GM10248 (cell line): ENCODE measurements around the gene AGL.

Experiments used
- CTCF ChIA-PET: fragments of 300-600 bp; sonication (Branson Sonifier 250); formaldehyde crosslinking; extraction: SDS; loops from one replicate; lab custom pipeline; 2021; ENCODE audit warnings: antibody characterized with exemption; lab: Yijun Ruan, JAX
- POLR2A ChIA-PET: fragments of 350-650 bp; sonication (Branson Sonifier 250); formaldehyde crosslinking; extraction: SDS; loops from one replicate; lab custom pipeline; 2020; ENCODE audit warnings: antibody characterized with exemption; lab: Yijun Ruan, JAX
- DNase-seq: peaks from one replicate; pipeline ENCODE4 v3.0.0; 2012; ENCODE audit errors: extremely low spot score
- TF ChIP-seq, protein P1 (sequence below): IDR thresholded peaks from 2 replicates; pipeline ENCODE4 v1.5.1; 2012; ENCODE audit warnings: mild to moderate bottlenecking, low read depth; ENCODE audit errors: extremely low read depth, missing control alignments, control extremely low read depth

Gene AGL

DNA sequence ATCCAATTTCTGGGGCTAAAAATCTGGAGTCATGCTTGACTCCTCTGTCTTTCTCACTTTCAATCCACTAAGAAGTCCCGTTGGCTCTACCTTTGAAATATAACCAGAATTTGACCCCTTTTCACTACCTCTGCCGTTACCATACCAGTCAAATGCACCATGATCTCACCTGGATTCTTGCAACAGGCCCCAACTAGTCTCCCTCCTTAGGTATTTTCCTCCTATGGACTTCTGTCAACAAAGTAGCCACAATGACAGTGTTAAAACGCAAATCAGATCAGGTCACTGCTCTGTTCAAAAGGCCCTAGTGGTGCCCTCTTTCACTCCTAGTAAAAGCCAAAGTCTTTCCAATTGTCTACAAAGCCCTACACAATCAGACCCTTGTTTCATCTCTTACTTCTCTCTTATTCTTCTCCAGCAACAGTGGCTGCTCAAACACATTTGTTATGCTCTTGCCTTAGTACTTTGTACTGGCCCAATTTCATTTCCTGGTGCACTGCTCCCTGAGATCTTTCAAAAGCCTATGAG is 35.7 kb upstream of the AGL start:
- TF ChIP-seq, protein P1, sequence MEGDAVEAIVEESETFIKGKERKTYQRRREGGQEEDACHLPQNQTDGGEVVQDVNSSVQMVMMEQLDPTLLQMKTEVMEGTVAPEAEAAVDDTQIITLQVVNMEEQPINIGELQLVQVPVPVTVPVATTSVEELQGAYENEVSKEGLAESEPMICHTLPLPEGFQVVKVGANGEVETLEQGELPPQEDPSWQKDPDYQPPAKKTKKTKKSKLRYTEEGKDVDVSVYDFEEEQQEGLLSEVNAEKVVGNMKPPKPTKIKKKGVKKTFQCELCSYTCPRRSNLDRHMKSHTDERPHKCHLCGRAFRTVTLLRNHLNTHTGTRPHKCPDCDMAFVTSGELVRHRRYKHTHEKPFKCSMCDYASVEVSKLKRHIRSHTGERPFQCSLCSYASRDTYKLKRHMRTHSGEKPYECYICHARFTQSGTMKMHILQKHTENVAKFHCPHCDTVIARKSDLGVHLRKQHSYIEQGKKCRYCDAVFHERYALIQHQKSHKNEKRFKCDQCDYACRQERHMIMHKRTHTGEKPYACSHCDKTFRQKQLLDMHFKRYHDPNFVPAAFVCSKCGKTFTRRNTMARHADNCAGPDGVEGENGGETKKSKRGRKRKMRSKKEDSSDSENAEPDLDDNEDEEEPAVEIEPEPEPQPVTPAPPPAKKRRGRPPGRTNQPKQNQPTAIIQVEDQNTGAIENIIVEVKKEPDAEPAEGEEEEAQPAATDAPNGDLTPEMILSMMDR: no peak
- POLR2A ChIA-PET: no interaction called here
- CTCF ChIA-PET: no interaction called here
- DNase-seq: no peak

DNA sequence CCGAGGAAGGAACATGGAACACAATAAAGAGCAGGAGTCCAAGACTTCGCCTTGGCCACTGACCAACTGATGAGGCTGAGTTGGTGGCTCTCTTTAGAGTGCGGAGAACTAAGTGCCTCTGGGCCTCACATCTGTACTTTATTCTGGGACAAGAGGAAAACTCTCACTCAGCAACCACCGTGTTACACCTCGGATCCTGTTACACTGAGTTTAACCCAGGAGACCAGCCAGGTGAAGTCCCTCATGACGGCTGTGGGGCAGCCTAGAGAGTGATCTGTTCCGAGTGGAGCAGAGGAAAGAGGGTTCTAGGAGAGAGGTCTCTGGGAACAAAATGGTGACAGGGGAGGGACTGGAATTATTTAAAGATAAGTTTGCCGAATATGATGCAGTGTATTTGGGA is 33.5 kb upstream of the AGL start:
- no peak for DNase-seq
- TF ChIP-seq, protein P1: no peak
- CTCF ChIA-PET: interaction anchor here (0.9 kb wide), 1 partner anchor 644 kb away, joined by 3 read pairs; no protein-coding TSS in a partner anchor
- POLR2A ChIA-PET: no interaction called here

DNA sequence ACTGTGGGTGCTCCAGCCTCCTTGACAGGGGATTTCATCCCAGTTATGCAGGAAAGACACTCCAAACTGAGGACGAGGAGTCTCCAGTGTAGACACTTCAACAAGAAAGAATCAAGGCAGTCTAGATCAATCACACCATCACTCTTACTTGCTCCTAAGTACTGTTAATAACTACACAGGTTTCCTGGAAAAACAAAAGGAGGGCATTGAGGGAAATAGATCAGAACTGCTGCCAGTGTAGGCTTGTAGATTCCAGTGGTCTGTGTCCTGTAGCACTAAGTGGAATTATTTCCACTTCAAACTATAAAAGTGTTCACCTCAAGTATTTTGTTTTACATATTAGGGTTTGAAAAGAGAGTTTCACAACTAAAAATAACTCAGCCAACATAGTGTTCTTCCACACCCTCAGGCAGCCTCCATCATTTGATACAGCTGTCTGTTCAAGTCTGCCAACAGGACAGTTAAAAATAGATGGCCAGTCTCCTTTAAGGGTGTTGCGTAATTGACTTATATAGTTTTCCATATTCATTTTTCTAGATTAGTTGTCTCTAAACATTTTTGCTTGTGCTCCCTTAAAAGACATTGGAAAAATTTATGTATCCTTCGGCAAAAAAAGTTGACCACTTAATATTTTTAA is 32.0 kb upstream of the AGL start:
- TF ChIP-seq, protein P1: no peak
- CTCF ChIA-PET: interaction anchor here (0.6 to 2.0 kb wide), 3 partner anchors 11 to 641 kb away, joined by 3 to 10 read pairs (median 6); no protein-coding TSS in a partner anchor
- POLR2A ChIA-PET: no interaction called here
- DNase-seq: no peak

DNA sequence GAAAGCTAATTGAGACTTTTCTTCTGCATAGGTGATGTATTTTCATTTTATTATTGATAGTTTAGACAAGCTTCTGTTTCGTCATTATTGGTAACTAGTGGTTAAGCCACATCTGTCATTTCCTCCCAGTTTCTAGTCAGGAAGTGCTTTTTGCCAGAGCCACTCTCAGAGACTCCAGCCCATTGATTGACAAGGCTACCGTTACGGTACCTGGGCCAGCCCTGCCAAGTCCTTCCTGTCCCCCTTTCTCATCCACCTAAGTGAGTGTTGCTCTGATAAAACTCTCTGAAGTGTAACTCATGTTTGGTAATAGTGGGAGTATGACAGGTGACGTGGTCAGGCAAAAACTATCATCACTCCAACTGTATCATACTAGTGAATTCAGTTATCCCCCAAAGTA is 29.6 kb upstream of the AGL start:
- TF ChIP-seq, protein P1: no peak
- peak; percentile 29 for DNase-seq
- ChIA-PET CTCF (interaction anchor here (1.2 to 1.3 kb wide), 2 partner anchors 9 to 315 kb away, joined by 3 read pairs; no protein-coding TSS in a partner anchor), POLR2A (no interaction called here)

DNA sequence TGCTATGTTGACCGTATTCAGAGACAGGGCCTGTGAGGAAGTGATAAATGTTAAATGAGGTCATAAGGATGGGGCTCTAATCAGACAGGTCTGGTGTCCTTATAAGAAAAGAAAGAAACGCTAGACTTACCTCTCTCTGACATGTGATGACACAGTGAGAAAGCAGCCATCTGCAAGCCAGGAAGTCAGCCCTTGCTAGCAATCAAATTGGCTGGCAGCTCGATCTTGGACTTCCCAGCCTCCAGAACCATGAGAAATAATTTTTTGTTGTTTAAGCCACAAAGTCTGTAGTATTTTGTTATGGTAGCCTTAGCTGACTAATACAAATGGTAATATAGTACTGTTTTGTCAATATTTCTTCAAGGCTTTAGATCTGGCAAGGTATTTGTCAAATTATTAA is 25.1 kb upstream of the AGL start:
- DNase-seq: no peak
- ChIA-PET POLR2A (no interaction called here), CTCF (no interaction called here)
- TF ChIP-seq, protein P1: no peak

DNA sequence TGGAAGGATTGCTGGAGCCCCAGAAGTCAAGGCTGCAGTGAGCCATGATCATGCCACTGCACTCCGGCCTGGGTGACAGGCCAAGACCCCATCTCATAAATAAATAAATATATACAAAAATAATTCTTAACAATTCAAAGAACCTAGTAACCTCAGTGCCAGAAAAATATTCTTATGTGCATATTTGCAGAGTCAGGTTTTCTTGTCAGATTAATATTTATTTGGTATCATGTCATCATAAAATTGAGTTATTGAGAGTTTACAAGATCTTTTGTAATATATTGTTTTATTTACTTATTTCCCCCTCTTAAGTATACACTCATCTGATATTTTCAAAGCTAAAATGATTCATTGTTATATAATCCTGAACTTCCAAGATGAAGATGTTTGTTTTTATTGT is 24.5 kb upstream of the AGL start:
- TF ChIP-seq, protein P1: no peak
- no peak for DNase-seq
- ChIA-PET POLR2A (no interaction called here), CTCF (no interaction called here)

DNA sequence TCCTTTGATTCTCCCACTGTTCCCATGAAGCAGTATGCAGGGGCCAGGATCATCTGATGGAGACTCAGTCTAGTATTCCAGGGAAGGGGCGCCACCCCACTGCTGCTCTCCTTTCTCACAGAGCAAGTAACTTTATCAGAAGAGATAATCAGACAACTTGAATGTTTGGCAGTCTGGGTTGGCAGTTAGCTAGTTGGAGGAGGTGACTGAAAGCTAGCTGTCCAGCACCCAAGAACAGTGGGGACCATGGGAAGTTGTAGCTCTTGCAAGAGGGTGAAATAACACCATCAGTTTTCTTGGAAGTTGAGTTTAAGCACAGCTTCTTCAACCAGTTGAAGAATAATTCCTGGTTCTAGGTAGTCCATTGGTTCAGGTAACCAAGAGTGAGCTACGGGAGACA is 22.2 kb upstream of the AGL start:
- DNase-seq: no peak
- TF ChIP-seq, protein P1: no peak
- ChIA-PET POLR2A (no interaction called here), CTCF (interaction anchor here (0.7 to 2.1 kb wide), 5 partner anchors 14 to 628 kb away, joined by 3 to 5 read pairs (median 4); no protein-coding TSS in a partner anchor)
